Prostate gland (tissue), 2 donors: ENCODE measurements around the gene ACBD3. TPM values are rescaled to one million over a fixed set of nuclear protein-coding genes. Genes with fewer than 3 reads are reported as not detected.

Experiments used
- DNase-seq: peaks from one replicate; pipeline ENCODE4 v3.0.0-alpha.2; 2019; ENCODE audit warnings: low spot score
- H3K27ac ChIP-seq, 2 donors: fragments of 200-600 bp; sonication (generic); 2 replicates each; pipeline ENCODE4 v1.5.1; 2017 to 2019
- H3K27me3 ChIP-seq: fragments of 200-600 bp; sonication (generic); replicated peaks from 2 replicates; pipeline ENCODE4 v1.5.1; 2019; ENCODE audit not compliant: insufficient read depth
- H3K36me3 ChIP-seq, 2 donors: fragments of 200-600 bp; sonication (generic); 1 replicate in 1 of 2; 2 replicates in 1 of 2; pipeline versions ENCODE4 v1.5.1 to v1.8.1; 2017 to 2019
- H3K4me1 ChIP-seq: fragments of 200-600 bp; sonication (generic); replicated peaks from 2 replicates; pipeline ENCODE4 v1.5.1; 2019
- H3K4me3 ChIP-seq, 2 donors: fragments of 200-600 bp; sonication (generic); 2 replicates each; pipeline ENCODE4 v1.5.1; 2017 to 2019
- H3K9me3 ChIP-seq: fragments of 200-600 bp; sonication (generic); 2 replicates; pipeline ENCODE4 v1.5.1; 2017
- CTCF ChIP-seq, 4 experiments: fragments of 200-600 bp in 2 of 4; fragments of 450-650 bp in 2 of 4; sonication (generic) in 2 of 4; IDR thresholded peaks; 1 replicate in 3 of 4; 2 replicates in 1 of 4; pipeline ENCODE4 v1.5.1; 2016 to 2019; ENCODE audit warnings: antibody characterized with exemption in 4 of 4, mild to moderate bottlenecking in 2 of 4, moderate library complexity in 2 of 4
- POLR2A ChIP-seq: fragments of 450-650 bp; IDR thresholded peaks from one replicate; pipeline ENCODE4 v1.6.1; 2016; ENCODE audit warnings: antibody characterized with exemption, mild to moderate bottlenecking
- POLR2AphosphoS5 ChIP-seq: sonication (generic); formaldehyde crosslinking; IDR thresholded peaks from one replicate; pipeline ENCODE4 v1.6.1; 2017; ENCODE audit warnings: antibody characterized with exemption
- WGBS: methylation state at CpG from one replicate; pipeline ENCODE4 v1.1.5; 2018; 5-methylcytosine and 5-hydroxymethylcytosine counted together
- intact Hi-C: fragments of 100-400 bp; cut with DNase I; formaldehyde crosslinking; loops from one replicate; pipeline ENCODE4 v1.14.2; 2022
- small RNA-seq, 2 donors: library from RNA; depleted of rRNA; stranded (forward); fragments of <200 nt; gene quantifications; one replicate each; pipeline ENCODE3, GENCODE V24; 2016
- total RNA-seq, 2 donors: library from RNA; depleted of rRNA; stranded (reverse); fragments of >200 nt; gene quantifications; one replicate each; pipeline ENCODE4 v1.1.0, GENCODE V29; 2016

Gene ACBD3
- total RNA-seq, 2 donors from 2014 or later: 42.0 to 46.7 TPM

GRCh38 chr1:226095286-226095685, 91.3 kb downstream of the ACBD3 start:
- Histone ChIP-seq H3K4me1 (no peaks in the 10 kb centered on the region), H3K36me3 (no peaks in the 10 kb centered on the region), H3K27me3 (no peaks in the 10 kb centered on the region), H3K4me3 (no peak overlapping the region), H3K27ac (no peak overlapping the region), H3K9me3 (no peaks in the 10 kb centered on the region)
- WGBS: 93% methylated on average over 2 of the region's 2 CpGs
- no peak for DNase-seq
- TF ChIP-seq POLR2AphosphoS5: no peak
- no peak for TF ChIP-seq POLR2A
- no peak for TF ChIP-seq CTCF (IDR thresholded peaks at IDR 0.05)
- intact Hi-C loops: no loop called here

Small RNAs within 50 kb of the gene (small RNA-seq; reads per million reads assigned to genes)
- gene AL512343.1: 0 reads per million in 2 donors

Other genes with a start within 250 kb of the ACBD3 start
- gene LEFTY2, start 245.5 kb downstream of the ACBD3 start, total RNA-seq: 1 to 10 TPM in 1 of 2 donors, not detected in 1; 7.9 TPM
- gene SDE2, start 187.4 kb downstream of the ACBD3 start, total RNA-seq: 10 to 100 TPM; 19.9 to 24.8 TPM
- 100 to 1,000 TPM; 400 to 481 TPM for gene H3-3A, start 124.0 kb downstream of the ACBD3 start, total RNA-seq
- 1 to 10 TPM in 1 of 2 donors, not detected in 1; 1.1 TPM for gene MIXL1, start 36.9 kb upstream of the ACBD3 start, total RNA-seq
- 1 to 10 TPM; 3.9 to 8.0 TPM for gene LIN9, start 122.4 kb upstream of the ACBD3 start, total RNA-seq
- gene PARP1, start 221.4 kb upstream of the ACBD3 start, total RNA-seq: 100 to 1,000 TPM; 197 to 212 TPM